GM18526 (cell line): ENCODE data around the gene CTTN.

Source experiments
- POLR2A ChIP-seq: IDR thresholded peaks from 3 replicates; pipeline ENCODE4 v1.6.1; 2011; ENCODE audit not compliant: insufficient read length; ENCODE audit errors: extremely low read depth

Gene CTTN

DNA sequence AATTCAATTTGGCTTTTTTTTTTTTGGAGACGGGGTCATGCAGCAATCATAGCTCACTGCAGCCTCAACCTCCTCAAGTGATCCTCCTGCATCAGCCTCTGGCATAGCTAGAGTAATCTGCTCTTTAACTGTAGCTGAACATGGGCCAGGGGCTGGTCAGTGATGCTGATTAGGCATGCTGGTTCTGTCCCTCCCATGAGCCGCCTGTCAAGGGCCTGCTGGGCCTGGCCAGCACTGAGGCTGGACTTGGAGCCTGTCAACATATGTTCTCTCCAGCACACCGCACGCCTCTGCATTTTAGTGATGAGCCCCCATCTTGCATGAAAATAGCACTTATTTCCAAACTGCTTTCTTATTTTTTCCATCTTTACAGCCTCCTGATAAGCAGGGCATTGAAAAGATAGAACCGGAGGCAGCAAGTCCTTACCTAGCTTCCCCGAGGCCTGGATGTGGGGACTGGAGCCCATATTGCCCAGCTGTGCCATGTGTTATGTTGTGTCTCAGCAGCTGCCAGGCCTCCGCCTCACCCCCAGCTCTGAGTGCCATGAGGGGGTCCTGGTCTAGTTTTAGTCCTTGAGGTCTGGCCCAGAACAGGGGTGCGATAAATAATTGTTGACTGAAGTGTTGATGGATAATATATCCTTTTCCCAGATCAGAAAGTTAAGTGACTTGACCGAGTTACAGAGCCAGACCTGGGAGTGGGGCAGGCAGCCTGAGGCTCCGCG is 80.0 kb downstream of the CTTN start:
- no peak for TF ChIP-seq POLR2A

GRCh38 chr11:70480711-70481110 is 82.4 kb downstream of the CTTN start:
- no peak for TF ChIP-seq POLR2A

DNA sequence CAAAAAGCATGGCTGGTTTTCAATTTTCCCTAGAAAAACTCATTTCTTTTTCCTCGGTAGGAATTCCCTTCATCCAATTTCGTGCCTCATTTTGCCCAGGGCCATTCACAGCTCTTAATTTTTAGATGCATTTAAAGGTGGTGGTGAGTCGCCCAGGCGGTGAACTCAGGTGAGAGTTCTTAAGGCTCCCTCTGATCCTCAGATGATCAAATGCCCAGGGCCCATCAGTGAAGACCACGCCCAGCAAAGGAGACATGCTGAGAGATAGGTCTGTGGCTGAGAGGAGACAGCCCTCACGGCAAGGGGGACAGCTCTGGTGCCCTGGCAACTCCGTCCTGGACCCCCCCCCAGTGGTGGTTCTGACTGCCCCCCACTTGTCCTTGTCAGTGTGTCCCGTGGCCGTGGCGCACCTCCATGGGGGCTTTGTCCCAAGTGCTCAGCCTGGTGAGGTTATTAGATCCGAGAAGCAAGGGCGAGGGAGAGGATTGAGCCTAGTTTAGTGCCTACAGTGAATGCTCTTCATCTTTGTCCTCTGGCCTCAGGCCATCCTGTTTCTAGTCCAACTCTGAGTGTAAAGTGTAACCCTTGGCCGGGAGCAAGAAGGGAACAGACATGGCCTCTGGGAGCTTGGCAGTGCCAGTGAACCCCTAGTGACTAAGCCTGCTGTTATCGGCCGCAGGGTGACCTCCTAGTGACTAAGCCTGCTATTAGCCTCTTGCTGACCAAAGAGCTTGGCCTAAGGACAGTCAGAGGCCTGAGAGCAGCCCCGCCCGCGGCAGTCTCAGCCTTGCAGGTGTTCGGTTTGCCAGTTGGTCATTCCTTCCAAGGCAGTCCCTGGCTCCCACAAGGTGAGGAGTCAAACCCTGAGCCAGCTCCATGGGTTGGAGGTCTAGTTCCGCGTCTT is 83.5 kb downstream of the CTTN start:
- no peak for TF ChIP-seq POLR2A

DNA sequence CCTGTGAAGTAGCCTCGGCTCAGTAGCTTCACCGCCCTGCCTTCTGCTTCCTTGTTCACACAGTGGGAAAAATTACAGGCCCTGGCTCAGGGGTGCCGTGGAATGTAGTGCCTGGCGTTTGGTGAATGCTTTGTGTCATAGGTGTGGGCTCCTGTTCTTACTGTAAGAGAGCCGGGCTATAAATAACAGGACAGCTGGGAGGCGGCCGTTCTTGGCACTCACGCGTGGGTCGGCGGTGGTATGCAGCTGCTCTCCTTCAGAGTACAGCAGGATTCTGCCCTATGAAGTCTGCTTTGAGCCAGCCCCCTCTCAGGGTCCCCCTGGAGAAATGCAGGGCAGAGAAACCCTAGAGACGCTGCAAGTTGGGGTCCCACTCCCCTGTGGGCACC is 84.2 kb downstream of the CTTN start:
- no peak for TF ChIP-seq POLR2A

DNA sequence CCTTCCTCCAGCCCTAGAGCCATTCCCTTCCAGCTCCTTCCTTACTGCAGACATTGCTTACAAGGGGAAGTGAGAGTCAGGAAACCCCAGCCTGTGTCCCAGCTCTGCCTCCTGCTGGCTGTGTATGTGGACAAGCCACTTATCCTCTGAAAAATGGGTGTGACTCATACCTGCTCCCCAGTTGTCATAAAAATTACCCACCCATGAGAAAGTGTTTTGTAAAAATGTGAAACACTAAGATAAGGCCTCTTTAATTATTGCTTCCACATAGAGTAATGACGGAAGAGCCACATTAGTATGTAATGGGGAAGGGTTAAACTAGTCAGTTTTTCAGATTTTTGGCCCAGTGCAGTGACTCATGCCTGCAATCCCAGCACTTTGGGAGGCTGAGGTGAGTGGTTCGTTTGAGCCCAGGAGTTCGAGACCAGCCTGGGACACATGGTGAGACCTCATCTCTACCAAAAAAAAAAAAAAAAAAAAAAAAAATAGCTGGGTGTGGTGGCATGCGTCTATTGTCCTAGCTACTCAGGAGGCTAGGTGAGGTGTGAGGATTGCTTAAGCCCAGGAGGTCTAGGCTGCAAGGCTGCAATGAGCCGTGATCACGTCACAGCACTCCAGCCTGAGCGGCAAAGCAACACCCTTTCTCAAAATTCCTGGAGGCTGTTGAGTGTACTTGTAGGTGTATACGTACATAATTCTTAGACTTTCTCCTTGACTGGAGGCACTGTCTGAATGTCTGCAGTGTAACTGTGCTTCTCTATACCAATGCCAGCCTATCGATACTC is 84.9 kb downstream of the CTTN start:
- TF ChIP-seq POLR2A = no peak

- no peak for TF ChIP-seq POLR2A
These were observed 85.6 kb downstream of the CTTN start for GRCh38 chr11:70483917-70484316.

DNA sequence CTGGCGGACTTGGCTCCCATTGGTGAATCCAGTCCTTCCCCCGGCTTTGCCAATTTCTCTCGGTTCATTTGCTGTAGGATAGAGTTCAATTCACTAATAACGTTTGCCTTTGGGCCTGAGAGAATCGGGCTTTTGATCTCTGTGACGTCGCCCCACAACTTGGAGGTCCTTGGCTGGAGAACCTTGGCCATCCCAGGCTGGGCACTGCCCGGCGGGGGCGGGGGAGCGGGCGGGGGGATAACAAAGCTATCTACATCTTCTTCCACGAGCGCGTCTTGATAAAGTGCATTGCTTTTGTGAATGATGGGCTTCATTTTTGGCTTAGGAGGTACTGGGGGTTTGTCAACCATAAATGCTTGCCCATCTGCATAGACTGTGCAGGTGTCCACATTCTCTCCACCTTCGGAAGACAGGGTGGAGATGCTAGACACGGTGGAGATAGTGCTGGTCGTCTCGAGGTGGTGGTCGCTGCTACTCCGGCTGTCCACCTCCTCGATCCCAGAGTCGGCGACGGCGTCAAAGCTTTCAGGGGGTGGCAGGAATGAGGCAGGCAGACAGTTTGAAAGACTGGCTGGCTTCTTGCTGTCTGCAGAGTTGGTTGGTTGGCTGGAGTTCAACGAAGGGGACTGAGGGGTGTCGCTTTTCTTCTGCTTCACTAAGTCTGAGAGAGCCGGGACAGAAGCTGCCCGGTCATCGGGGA is 87.1 kb downstream of the CTTN start:
- no peak for TF ChIP-seq POLR2A

- TF ChIP-seq POLR2A = no peak
These were observed 87.7 kb downstream of the CTTN start for GRCh38 chr11:70486026-70486415.
